CD4-positive, CD25-positive, alpha-beta regulatory T cell (primary cell): ENCODE measurements around the gene TNRC6A. TPM values are rescaled to one million over a fixed set of nuclear protein-coding genes. Genes with fewer than 3 reads are reported as not detected.

Source experiments
- ATAC-seq, 2 donors: fragments of 150-1000 bp; cut with Tn5 transposase; one replicate each; pipeline ENCODE4 v1.10.0; 2021; ENCODE audit warnings: low read depth in 2 of 2, moderate number of reproducible peaks in 2 of 2, moderate library complexity in 1 of 2
- DNase-seq, 3 donors: peaks; one replicate each; pipeline versions ENCODE4 v3.0.0 to v3.0.0-alpha.2; 2012 to 2022; ENCODE audit warnings: mixed read lengths in 1 of 3
- H3K27ac ChIP-seq: one replicate; pipeline ENCODE4 v1.7.0; 2013; ENCODE audit warnings: mild to moderate bottlenecking, low read length; ENCODE audit not compliant: insufficient read depth, poor library complexity, severe bottlenecking
- H3K27me3 ChIP-seq: one replicate; pipeline ENCODE4 v1.7.0; 2013; ENCODE audit warnings: low read length; ENCODE audit not compliant: control insufficient read depth, insufficient read depth
- H3K36me3 ChIP-seq: one replicate; pipeline ENCODE4 v1.7.0; 2013; ENCODE audit warnings: mild to moderate bottlenecking, low read length, moderate library complexity; ENCODE audit not compliant: control insufficient read depth, insufficient read depth
- H3K4me1 ChIP-seq: 2 replicates; pipeline ENCODE4 v1.7.0; 2013; ENCODE audit warnings: mild to moderate bottlenecking, low read length; ENCODE audit not compliant: insufficient read depth, control insufficient read depth, poor library complexity, severe bottlenecking
- H3K4me3 ChIP-seq: one replicate; pipeline ENCODE4 v1.7.0; 2013; ENCODE audit warnings: low read depth, mild to moderate bottlenecking, low read length, moderate library complexity
- H3K9me3 ChIP-seq, 2 experiments: 1 replicate in 1 of 2; 2 replicates in 1 of 2; pipeline ENCODE4 v1.7.0; 2013; ENCODE audit warnings: low read length in 2 of 2, mild to moderate bottlenecking in 1 of 2, moderate library complexity in 1 of 2; ENCODE audit not compliant: control insufficient read depth in 2 of 2
- H3K27ac Mint-ChIP-seq, 3 donors: one replicate each; pipeline ENCODE4 v1.8.0; 2020 to 2022; ENCODE audit warnings: mild to moderate bottlenecking in 3 of 3, mixed read lengths in 3 of 3, moderate library complexity in 2 of 3
- H3K27me3 Mint-ChIP-seq: one replicate; pipeline ENCODE4 v1.8.0; 2022; ENCODE audit warnings: mild to moderate bottlenecking, mixed read lengths
- H3K36me3 Mint-ChIP-seq: one replicate; pipeline ENCODE4 v1.8.0; 2020; ENCODE audit warnings: mixed read lengths
- H3K4me1 Mint-ChIP-seq, 4 donors: one replicate each; pipeline ENCODE4 v1.8.0; 2020 to 2022; ENCODE audit warnings: mixed read lengths in 4 of 4, mild to moderate bottlenecking in 1 of 4
- H3K4me3 Mint-ChIP-seq, 4 donors: one replicate each; pipeline ENCODE4 v1.8.0; 2020 to 2022; ENCODE audit warnings: mild to moderate bottlenecking in 4 of 4, mixed read lengths in 4 of 4, moderate library complexity in 3 of 4
- H3K9me3 Mint-ChIP-seq, 7 donors: one replicate each; pipeline ENCODE4 v1.8.0; 2020 to 2022; ENCODE audit warnings: mixed read lengths in 7 of 7, mild to moderate bottlenecking in 3 of 7, moderate library complexity in 2 of 7
- polyA plus RNA-seq, 4 donors: library from polyadenylated mRNA; unstranded; fragments of 300-500 nt; fragmentation: Illumina TruSeq; gene quantifications; one replicate each; pipeline ENCODE4 v1.2.3, GENCODE V29; 2021
- total RNA-seq: library from RNA; stranded (reverse); gene quantifications from one replicate; pipeline ENCODE4 v1.2.3, GENCODE V29; 2022

Gene TNRC6A
- total and polyA plus RNA-seq, 5 donors from 2014 or later = 7.2 to 89.0 (median 10.4) TPM

DNA sequence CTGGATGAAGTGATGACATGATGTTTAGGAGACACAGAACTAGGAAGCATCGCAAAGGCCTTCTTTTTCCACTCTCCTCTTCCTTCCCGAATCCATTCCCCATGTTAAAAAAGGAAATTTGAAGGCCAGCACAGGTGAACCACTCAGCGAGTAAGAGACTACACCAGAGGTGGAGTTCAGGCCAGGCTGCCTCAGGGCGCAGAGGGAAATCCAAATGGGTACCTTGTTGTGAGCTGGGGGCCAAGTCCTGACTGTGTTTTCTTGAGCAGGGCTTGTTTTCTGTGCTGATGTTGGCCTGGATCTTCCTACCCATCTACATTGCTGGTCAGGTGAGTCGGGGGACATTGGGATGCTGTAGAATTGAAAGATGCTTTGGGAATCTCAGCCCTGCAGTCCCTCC is 142.4 kb downstream of the TNRC6A start:
- Mint-ChIP-seq H3K36me3 (no peaks in the 10 kb centered on the region), H3K4me1 (no peaks in the 10 kb centered on the region), H3K27me3 (peaks cover 4% of the 10 kb centered on the region), H3K9me3 (peaks cover 0 to 3% (median 0%) of the 10 kb centered on the region in 7 donors), H3K27ac (no peak overlapping the region), H3K4me3 (no peak overlapping the region)
- DNase-seq (no peak), ATAC-seq (no peak)
- Histone ChIP-seq H3K36me3 (no peaks in the 10 kb centered on the region), H3K9me3 (no peaks in the 10 kb centered on the region), H3K27me3 (no peaks in the 10 kb centered on the region), H3K4me3 (no peak overlapping the region), H3K27ac (no peak overlapping the region), H3K4me1 (no peaks in the 10 kb centered on the region)

DNA sequence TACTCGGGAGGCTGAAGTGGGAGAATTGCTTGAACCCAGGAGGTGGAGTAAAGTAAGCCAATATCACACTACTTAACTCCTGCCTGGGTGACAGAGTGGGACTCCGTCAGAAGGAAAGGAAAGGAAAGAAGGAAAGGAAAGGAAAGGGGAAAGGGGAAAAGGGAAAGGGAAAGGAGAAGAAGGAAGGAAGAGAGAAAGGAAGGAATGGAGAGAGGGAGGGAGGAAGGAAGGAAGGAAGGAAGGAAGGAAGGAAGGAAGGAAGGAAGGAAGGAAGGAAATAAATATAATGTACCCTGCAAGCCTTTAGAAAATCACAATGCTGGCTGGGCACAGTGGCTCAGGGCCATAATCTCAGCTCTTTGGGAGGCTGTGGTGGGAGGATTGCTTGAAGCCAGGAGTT is 143.6 kb downstream of the TNRC6A start:
- Mint-ChIP-seq H3K27me3 (no peaks in the 10 kb centered on the region), H3K4me3 (no peak overlapping the region), H3K36me3 (no peaks in the 10 kb centered on the region), H3K9me3 (peaks cover 0 to 3% (median 0%) of the 10 kb centered on the region in 7 donors), H3K27ac (no peak overlapping the region), H3K4me1 (no peaks in the 10 kb centered on the region)
- DNase-seq = no peak
- Histone ChIP-seq H3K9me3 (no peaks in the 10 kb centered on the region), H3K27me3 (no peaks in the 10 kb centered on the region), H3K36me3 (no peaks in the 10 kb centered on the region), H3K4me1 (no peaks in the 10 kb centered on the region), H3K4me3 (no peak overlapping the region), H3K27ac (no peak overlapping the region)
- ATAC-seq = no peak

DNA sequence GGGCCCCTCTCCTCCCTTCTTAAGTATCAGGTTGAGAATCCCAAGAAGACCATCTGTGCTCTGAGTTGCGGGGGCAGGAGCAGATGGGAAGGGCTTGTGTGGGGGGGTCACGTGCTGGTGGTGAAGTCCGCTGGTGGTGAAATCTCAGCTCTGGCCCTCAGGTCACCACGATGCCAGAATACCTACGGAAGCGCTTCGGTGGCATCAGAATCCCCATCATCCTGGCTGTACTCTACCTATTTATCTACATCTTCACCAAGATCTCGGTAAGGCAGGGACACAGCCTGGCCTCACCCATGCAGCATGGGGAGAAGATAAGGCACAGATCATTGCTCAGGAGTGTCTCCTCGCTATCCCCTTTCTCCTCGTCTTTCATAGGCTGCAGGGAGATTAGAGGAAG is 146.0 kb downstream of the TNRC6A start:
- DNase-seq (no peak), ATAC-seq (no peak)
- Mint-ChIP-seq H3K36me3 (peaks cover 4% of the 10 kb centered on the region), H3K4me3 (no peak overlapping the region), H3K9me3 (peaks cover 0 to 5% (median 0%) of the 10 kb centered on the region in 7 donors), H3K27me3 (no peaks in the 10 kb centered on the region), H3K27ac (no peak overlapping the region), H3K4me1 (no peaks in the 10 kb centered on the region)
- no peak overlapping the region for H3K27ac ChIP-seq
- H3K4me1 ChIP-seq = no peaks in the 10 kb centered on the region
- H3K36me3 ChIP-seq = no peaks in the 10 kb centered on the region
- no peaks in the 10 kb centered on the region for H3K27me3 ChIP-seq
- no peak overlapping the region for H3K4me3 ChIP-seq
- H3K9me3 ChIP-seq = no peaks in the 10 kb centered on the region

Other genes starting within 250 kb of the TNRC6A start
- gene RBBP6, start 190.1 kb upstream of the TNRC6A start, total RNA-seq = 158 TPM
- gene RBBP6, start 190.1 kb upstream of the TNRC6A start, polyA plus RNA-seq = 10 to 100 TPM; 16.6 to 23.3 (median 19.2) TPM
- not detected for gene SLC5A11, start 116.3 kb downstream of the TNRC6A start, total RNA-seq
- not detected for gene SLC5A11, start 116.3 kb downstream of the TNRC6A start, polyA plus RNA-seq